Epidermal melanocyte (primary cell): ENCODE measurements around the gene FDXR.
"Not testable (repeated sequence)": the region's sequence is repeated elsewhere in the genome, so short reads cannot be mapped to it uniquely, and the experiment has no call there.

ENCODE experiments used
- DNase-seq: peaks from one replicate; pipeline ENCODE4 v3.0.0; 2011; ENCODE audit warnings: low spot score; ENCODE audit not compliant: insufficient read length

FDXR gene

GRCh38 chr17:74872313-74873036, at the start of gene FDXR:
TSS of gene FDXR (minus strand) at chr17:74872994. CDS start at chr17:74872944, 50 bp downstream.
- no peak for DNase-seq

GRCh38 chr17:74922172-74922571, 49.4 kb upstream of the FDXR start:
- DNase-seq: no peak

- DNase-seq: no peak
Measured at GRCh38 chr17:74921769-74922168, 49.0 kb upstream of the FDXR start.

- no peak for DNase-seq
Measured at GRCh38 chr17:74921026-74921681, 48.4 kb upstream of the FDXR start.

GRCh38 chr17:74920642-74921025, 47.8 kb upstream of the FDXR start:
- DNase-seq: no peak

GRCh38 chr17:74920306-74920620, 47.5 kb upstream of the FDXR start:
- no peak for DNase-seq

- DNase-seq: no peak
Measured at GRCh38 chr17:74919440-74920305, 46.9 kb upstream of the FDXR start.

- DNase-seq: no peak
Measured at GRCh38 chr17:74918906-74919305, 46.1 kb upstream of the FDXR start.

- DNase-seq: no peak
Measured at GRCh38 chr17:74917430-74917829, 44.6 kb upstream of the FDXR start.

- no peak for DNase-seq
Measured at GRCh38 chr17:74916851-74917199, 44.0 kb upstream of the FDXR start.

GRCh38 chr17:74916136-74916850, 43.5 kb upstream of the FDXR start:
- no peak for DNase-seq

- not testable (repeated sequence) for DNase-seq
Measured at GRCh38 chr17:74911423-74911822, 38.6 kb upstream of the FDXR start.

- DNase-seq: not testable (repeated sequence)
Measured at GRCh38 chr17:74909097-74909496, 36.3 kb upstream of the FDXR start.

GRCh38 chr17:74907012-74907411, 34.2 kb upstream of the FDXR start:
- no peak for DNase-seq

- DNase-seq: not testable (repeated sequence)
Measured at GRCh38 chr17:74906214-74906793, 33.5 kb upstream of the FDXR start.

- no peak for DNase-seq
Measured at GRCh38 chr17:74904687-74905409, 32.1 kb upstream of the FDXR start.

GRCh38 chr17:74903671-74904070, 30.9 kb upstream of the FDXR start:
- no peak for DNase-seq

- DNase-seq: no peak
Measured at GRCh38 chr17:74903034-74903433, 30.2 kb upstream of the FDXR start.

GRCh38 chr17:74901353-74902135, 28.8 kb upstream of the FDXR start:
- no peak for DNase-seq

- no peak for DNase-seq
Measured at GRCh38 chr17:74900208-74900607, 27.4 kb upstream of the FDXR start.
